Stimulated activated CD8-positive, alpha-beta memory T cell treated with anti-CD3 and anti-CD28 coated beads, Interleukin-4, amount 100 ng/mL, for 4 hours (primary cell): Measurements from ENCODE around the gene RRP8.

ENCODE experiments used
- DNase-seq, 2 donors: peaks; one replicate each; pipeline ENCODE4 v3.0.0-alpha.2; 2020; ENCODE audit warnings: low read depth in 2 of 2, low spot score in 1 of 2

The RRP8 gene

GRCh38 chr11:6546735-6547134 is 56.7 kb downstream of the RRP8 start:
- no peak for DNase-seq

DNA sequence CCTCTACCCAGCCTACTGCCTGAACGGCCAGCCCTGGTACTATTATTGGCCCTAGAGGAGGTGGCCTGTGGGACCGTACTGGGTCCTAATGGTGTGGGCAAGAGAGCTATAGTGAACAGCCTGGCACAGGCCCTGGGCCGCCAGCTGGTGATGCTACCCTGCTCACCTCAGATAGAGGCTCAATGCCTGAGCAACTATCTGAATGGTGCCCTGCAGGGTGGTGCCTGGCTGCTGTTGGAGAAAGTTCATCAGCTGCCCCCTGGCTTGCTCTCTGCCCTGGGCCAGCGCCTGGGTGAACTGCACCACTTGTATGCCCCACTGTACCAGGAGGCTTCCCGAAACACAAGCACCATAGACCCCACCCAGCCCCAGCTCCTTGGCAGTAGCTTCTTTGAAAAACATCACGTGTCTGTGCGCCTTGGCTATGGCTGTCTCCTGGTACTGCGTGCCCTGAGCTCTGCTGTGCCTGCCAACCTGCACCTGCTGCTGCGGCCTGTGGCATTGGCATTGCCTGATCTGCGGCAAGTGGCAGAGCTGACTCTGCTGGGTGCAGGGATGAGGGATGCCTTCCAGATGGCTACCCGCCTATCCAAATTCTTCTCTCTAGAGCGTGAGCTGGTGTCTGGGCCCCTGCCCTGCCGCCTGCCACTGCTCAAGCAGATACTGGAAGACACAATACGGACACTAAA is 57.4 kb downstream of the RRP8 start:
- no peak for DNase-seq
